Stimulated activated CD4-positive, alpha-beta T cell treated with anti-CD3 and anti-CD28 coated beads, Interleukin-15, amount 100 ng/mL, for 48 hours (primary cell): Measurements from ENCODE around the gene HTRA3.

Experiments
- DNase-seq, 2 donors: peaks; one replicate each; pipeline ENCODE4 v3.0.0-alpha.2; 2020; ENCODE audit warnings: low read depth in 2 of 2

The HTRA3 gene

DNA sequence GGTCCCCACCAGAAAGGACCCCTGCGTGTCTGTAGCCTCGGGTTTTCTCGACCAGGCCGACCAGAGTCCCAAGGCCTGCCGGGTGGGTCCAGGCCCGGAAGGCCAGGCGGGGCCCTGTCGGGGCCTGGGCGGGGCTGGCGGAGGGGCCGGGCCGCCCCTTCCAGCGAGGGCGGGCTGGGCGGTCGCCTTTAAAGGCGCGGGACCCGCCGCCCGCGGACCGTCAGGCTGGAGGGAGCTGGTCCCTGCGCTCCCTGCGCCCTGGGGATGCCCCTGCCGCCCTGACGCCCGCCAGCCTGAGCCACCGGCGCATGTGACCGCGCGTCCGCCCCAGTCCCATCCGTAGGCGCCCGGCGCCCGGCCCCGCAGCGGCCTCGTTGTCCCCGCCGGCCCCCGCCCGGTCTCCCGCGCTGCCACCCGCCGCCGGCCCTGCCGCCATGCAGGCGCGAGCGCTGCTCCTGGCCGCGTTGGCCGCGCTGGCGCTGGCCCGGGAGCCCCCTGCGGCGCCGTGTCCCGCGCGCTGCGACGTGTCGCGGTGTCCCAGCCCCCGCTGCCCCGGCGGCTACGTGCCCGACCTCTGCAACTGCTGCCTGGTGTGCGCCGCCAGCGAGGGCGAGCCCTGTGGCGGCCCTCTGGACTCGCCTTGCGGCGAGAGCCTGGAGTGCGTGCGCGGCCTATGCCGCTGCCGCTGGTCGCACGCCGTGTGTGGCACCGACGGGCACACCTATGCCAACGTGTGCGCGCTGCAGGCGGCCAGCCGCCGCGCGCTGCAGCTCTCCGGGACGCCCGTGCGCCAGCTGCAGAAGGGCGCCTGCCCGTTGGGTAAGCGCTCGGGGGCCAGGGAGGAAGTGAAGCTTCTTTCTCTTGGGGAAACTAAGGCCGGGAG, at the start of gene HTRA3:
Gene HTRA3 (plus strand): TSS at position 220 of the 883 bp plus-strand sequence. CDS start 215 bp downstream, at position 435.
- DNase-seq, result no peak

GRCh38 chr4:8220661-8221450, 48.7 kb upstream of the HTRA3 start:
- DNase-seq, result no peak

DNA sequence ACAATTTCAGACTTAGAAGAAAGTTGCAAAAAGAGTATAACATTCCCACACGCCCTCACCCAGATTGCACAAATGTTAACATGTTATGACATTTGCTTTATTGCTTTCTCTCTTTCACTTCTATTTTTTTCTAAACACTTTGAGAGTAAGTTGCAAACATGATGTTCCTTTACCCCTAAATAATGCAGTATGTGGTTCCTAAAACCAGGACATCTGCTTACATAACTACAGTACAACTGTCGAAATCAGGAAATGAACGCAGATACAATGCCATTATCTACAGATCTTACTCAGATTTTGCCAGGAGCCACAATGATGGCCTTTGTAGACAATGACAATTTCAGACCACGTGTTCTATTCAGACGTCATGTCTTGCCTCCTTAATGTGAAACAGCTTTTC, 48.1 kb upstream of the HTRA3 start:
- no peak for DNase-seq

DNA sequence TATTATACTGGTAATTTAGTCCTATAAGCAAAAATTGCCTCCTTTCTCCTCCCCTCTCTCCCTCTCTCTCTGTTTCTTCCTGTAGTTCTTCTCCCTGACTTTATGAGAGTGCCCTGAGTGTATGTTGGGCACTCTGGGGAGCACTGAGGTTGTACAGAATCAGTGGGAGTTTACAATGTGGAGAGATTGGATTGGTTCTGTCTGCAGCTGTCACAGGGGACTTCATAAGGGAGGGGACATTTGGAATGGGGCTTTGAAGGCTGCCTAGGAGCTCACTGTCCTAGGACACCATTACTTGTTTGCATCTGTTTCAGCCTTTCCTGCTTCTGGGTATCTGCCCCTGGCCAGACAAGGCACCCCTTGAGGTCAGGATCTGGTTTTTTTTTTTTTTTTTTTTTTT, 47.6 kb upstream of the HTRA3 start:
- no peak for DNase-seq

DNA sequence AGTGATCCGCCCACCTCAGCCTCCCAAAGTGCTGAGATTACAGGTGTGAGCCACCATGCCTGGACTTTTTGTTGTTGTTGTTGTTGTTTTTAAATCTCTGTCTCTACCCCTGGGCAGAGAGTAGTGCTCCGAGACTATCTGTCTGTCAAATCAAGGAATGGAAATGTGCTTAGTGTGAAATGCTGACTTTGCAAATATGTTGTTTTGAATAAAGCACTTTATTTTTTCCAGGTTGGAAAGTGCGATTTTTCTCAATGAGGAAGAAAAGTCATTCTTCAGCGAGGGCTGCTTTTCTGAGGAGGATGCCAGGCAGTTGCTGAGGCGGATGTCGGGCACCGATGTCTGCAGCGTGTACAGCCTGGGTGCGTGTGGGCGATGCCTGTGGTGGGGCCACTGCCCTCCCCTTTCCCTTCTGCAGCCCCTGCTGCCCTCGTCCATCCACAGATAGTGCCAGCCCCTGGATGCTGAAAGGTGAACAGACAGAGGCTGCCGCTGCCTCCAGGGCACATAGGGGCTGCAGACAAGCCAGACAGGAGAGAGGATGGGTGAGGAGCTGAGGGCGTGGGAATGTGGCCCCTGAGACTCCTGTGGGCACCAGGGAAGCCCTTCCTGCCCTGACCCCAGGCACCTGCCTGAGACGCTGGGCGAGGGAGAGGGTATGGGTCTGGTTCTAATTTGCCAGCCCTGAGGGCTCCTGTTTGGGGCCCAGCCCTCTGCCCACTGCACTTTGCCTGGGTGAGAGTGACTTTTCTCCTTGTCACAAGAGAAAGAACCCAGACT, 46.8 kb upstream of the HTRA3 start:
- no peak for DNase-seq

GRCh38 chr4:8224267-8224974, 45.1 kb upstream of the HTRA3 start:
- no peak for DNase-seq

- no peak for DNase-seq
These were observed 44.5 kb upstream of the HTRA3 start for GRCh38 chr4:8224975-8225625.

DNA sequence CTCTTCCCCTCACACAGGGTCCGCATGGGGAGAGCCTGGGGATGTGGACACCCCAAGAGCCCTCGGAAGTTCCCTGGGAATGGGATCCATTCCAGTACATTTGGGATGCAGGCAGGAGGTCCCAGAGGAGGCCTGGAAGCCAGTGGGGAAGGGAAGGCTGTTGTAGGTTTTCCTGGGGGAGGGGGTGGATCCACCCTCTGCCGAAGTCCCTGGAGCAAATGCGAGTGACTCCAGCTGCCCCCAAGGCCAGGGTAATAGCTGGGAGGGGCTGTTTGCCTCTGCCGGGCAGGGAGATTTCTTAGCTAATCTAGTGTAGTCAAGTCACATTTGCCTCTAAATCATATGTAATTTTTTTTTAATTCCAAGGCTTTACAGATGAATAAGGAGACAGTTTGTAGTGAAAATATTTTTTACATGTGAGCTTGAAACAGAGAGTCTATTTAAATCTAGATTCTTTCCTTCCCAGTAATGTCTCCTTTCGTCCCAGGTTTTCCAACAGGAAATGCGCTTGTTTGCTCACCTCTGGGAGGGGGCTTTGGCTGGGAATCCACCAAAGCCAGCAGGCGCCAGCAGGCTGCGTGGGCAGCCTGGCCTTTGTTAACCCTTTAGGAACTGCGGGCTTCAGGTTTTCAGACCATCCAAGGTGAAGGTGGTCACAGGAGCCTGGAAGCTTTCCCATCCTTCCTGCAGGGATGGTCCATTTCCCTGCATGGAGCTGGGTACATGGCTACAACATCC, 43.7 kb upstream of the HTRA3 start:
- no peak for DNase-seq

- no peak for DNase-seq
These were observed 42.3 kb upstream of the HTRA3 start for GRCh38 chr4:8227201-8227770.

- DNase-seq, result no peak
These were observed 41.7 kb upstream of the HTRA3 start for GRCh38 chr4:8227771-8228318.

DNA sequence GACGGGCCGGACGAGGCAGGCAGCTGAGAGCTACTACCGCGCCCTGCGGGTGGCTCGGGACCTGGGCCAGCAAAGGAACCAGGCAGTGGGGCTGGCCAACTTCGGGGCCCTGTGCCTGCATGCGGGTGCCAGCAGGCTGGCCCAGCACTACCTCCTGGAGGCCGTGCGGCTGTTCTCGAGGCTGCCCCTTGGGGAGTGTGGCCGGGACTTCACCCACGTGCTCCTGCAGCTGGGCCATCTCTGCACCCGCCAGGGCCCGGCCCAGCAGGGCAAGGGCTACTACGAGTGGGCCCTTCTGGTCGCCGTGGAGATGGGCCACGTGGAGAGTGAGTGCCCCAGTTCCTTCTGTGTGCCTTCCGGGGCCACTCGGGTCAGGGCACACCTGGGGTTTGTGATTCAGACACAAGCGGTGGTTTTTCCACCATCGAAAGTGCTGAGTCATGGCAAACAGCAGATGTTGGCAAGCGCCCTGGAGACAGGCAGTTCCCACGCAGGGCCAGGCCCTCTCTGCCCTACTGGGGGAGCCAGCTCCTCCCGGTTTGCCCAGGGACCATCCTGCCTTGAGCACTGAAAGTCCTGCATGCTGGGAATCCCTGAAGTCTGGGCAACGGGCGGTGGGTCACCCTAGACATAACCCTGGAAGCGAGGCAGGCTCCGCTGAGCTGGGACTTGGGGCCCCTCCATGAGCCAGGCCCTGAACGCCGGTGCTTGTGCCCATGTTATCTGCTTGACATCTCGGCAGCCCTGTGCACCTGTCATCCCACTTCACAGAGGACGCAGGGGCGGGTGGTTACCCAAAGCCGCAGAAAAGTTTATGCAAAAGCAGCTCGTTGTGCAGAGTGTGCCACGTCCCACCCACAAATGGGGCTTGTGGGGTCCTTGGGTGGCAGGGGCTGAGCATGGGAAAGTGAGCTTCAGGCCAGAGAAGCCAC, 41.0 kb upstream of the HTRA3 start:
- peak; percentile 79 to 83 for DNase-seq

DNA sequence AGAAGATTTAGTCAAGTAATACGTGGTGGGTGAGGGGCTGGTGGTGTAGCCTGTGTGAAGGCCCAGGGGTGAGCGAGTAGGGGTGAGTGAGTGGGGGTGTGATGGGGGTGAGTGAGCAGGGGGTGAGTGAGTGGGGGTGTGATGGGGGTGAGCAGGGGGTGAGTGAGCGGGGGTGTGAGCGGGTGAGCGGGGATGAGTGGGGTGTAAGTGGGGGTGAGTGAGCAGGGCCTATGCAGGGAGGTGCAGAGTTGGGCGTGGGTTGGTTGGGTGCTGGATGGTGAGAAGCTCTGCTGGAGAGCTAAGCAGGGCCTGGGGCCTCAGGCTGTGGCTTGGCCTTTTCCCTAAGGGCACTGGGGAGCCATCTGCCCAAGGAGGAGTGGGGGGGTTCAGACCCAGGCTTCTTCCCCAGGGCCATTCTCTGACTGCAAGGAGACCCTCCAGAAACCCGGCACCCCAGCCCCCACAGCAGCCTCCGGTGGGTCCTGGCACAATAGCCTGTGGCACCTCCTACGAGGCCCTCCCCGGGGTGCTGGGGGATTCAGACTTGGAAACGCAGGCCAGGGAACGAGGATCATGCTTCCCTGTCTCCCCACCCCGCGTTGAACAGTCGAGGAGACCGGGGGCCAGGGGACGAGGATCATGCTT, 40.1 kb upstream of the HTRA3 start:
- peak in 1 of 2 donors; percentile 7 for DNase-seq

GRCh38 chr4:8230033-8230432, 39.5 kb upstream of the HTRA3 start:
- no peak for DNase-seq

GRCh38 chr4:8230891-8231290, 38.7 kb upstream of the HTRA3 start:
- no peak for DNase-seq

DNA sequence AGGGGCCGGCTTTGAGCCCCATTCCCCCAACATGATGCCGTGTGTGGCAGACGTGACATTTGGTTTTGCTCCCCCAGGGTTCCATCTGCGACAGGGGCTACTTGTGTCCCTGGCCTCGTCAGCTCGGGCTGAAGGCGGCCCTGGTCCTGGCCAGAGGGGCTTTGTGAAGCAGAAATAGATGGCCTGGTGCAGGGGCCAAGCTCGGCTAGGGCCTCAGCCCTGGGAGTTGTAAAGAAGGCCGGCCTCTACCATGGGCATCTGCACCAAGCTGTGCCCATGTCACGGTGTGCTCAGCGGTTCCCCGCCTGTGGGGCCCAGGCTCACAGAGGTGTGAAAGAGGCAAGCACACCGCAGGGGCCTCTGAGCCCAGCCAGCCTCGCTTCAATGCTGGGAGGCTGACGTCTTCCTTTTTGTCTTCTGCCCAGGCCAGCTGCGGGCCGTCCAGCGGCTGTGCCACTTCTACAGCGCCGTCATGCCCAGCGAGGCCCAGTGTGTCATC, 38.0 kb upstream of the HTRA3 start:
- DNase-seq, result no peak

DNA sequence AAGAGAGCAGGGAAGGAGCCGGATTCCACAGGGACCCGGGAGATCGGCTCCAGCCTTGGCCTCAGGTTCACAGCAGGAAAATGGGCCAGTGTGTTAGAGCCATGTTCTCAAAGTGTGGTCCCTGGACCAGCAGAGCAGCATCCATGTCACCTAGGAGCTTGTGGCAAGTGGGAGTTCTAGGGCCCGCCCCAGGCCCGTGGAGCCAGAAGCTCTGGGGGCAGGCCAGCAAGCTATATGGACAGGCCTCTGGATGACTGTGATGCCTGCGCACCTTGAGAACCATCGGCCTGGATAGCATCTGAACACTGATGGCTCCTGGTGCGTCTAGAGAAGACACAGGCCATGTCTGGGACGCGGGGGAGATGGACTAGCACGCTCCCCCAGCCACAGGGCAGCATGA, 36.8 kb upstream of the HTRA3 start:
- DNase-seq, result no peak

GRCh38 chr4:8233672-8234484, 35.7 kb upstream of the HTRA3 start:
- DNase-seq, result no peak
